NCI-H82 treated with DMSO at 0.1 percent for 48 hours (cell line): ENCODE results near the gene IL12RB2.
"Not testable (repeated sequence)": the region's sequence is repeated elsewhere in the genome, so short reads cannot be mapped to it uniquely, and the experiment has no call there.

Experiments
- DNase-seq: peaks from one replicate; lab custom pipeline; 2025; ENCODE audit not compliant: unreplicated experiment; lab: John Stamatoyannopoulos, UW

Gene IL12RB2

GRCh38 chr1:67429528-67430357 is 122.1 kb downstream of the IL12RB2 start:
- no peak for DNase-seq

DNA sequence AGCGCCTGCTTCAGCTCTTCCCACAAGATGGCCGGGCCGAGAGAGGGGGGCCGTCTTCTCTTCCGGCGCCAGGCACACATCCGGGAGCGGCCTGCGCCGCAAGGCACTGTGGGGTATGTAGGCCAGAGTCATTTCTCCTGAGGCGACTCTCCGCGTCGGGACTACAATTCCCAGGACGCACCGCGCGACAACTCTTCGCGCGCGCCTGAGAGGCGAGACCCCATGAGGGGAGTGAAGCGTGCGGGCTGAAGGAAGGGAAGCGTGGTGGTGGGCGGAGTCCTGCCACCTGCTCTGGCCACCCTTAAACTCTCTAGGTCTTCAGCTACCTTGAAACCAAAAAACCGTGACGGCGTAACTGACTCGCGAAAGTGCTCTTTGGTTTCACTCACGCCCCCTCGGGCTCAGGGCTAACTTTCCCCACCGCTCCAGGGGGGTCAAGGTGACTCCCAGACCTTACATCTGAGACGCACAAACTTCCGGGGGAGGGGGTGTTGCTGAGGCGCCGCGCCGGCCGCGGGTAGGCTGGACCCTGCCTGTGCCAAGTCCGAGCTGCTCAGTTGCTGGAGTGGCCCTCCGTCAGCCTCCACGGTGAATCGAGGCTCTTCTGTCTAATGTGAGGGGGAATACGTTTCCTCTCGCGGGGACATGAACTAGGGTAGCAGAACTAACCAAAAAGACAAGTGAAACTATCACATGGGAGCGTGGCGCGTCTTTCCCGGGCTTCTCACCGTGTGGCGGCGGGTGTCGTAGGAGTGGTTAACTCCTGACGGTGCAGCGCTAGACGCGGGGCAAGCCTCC is 122.9 kb downstream of the IL12RB2 start, which contains the start of gene SERBP1:
TSS of gene SERBP1 (minus strand) at position 45 of the 798 bp plus-strand sequence. CDS start 102 bp downstream, outside the sequence.
- peak; percentile 96 for DNase-seq

DNA sequence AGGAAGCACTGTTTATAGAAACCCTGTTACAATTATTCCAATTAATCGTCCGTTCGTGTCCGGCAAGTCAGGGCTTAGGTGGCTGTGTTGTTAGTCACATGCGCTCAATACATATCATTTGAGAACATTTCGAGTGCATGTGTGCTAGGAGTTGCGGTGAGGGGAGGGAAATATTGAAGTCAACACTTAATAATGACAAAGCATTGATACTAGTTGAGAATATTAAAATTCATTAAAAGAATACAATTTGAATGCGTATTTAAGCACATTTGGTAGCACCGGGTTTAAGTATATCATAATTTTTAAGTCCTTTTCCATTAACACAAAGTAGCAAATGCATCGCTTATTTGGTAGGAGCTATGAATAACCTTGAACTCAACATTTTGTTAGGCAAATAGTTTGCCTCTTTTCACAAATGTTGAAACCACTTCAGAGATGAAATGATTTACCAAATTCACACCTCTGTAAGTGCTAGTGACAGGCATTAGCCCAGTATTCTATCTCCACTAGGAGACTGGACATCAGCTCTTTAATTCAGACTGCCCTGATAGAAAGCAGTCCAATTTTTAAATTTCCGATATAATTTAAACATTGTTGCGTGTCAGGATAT is 123.6 kb downstream of the IL12RB2 start:
- DNase-seq: no peak

- peak; percentile 64 for DNase-seq
Measured at GRCh38 chr1:67431869-67432578, 124.4 kb downstream of the IL12RB2 start.

DNA sequence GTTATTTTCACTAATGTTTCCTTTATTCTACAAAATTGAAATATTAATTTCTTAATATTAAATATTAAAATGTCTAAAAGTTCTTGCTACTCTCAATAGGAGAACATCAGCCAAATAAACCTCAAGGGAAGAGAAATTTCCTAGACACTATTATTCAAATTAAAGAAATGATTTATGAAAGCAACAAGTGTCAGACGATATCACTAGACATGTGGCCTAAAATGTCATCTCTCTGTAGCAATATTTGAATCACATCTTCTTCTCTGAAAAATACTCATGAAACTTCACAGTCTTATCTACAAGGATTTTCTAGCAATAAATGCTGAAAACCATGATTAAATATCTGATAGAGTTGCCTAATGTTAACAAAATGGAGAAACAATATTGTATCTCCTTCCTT is 125.1 kb downstream of the IL12RB2 start:
- DNase-seq: no peak

DNA sequence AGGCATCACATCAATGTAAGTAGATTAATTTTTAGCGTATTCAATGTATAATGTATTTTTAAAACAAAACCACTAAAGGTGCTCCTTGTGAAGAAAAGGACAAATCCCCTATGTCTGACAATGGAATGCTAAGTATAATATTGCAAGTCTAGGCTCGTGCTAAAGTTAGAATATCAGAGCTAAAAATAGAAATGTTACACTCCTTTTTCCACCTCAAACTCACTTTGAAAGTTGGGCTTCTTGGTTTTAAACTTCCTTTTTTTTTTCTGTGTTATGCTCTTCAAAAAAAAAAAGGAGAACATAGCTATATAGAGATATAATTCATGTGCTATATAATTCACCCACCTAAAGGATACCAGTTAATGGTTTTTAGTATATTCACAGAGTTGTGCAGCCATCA is 126.2 kb downstream of the IL12RB2 start:
- no peak for DNase-seq

DNA sequence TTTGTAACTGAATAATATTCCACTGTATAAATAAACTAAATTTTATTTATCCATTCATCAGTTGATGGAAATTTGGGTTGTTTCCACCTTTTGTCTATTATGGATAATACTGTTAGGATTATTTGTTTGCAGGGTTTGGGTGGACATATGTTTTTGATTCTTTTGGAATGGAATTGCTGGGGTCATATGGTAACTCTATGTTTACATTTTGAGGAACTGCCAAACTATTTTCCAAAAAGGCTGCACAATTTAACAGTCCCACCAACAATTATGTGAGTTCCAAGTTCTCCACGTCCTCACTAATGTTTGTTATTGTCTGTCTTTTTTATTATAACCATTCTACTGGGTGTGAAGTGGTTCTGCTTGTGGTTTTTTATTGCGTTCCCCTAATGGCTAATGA is 126.8 kb downstream of the IL12RB2 start:
- no peak for DNase-seq

DNA sequence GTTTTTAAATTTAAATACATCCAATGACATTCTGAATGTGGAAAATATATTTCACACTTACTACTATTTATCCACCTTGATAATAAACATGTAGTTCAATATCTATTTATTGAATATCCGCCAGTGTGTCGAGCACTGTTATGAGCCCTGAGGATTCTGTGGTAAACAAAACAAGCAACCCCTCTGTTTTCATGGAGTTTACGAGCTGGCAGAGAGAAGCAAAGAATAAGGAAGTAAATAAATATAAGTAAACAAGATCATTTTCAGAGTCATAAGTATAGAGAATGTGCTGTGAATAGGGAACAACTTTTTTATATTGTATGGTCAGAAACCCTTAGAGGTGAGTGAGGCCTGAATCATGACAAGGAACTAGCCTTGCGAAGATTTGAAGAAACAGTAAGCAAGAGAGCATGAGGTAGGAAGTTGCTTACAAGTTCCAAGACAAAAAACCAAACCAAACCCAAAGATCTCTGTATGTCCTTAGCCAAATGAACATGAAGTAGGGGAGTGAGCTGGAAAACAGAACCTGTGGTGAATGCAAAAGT is 128.9 kb downstream of the IL12RB2 start:
- no peak for DNase-seq

DNA sequence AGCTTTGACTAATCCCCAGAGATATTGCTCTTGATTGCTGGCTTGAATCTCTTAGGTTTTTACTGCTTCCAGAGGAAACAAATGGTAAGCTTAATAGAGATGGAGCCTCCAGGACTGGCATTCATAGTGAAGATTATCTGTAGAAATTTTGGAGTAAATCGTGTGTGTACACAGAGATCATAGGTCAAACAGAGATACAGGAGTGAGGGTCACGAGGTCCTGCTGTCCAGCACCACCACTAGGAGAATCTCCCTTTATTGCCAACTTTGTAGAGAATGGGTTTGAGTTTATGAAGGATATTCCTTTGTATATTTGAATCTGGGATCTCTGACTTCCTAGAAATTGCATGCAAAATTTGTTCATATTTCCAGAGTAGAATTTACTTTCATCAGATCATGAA is 130.3 kb downstream of the IL12RB2 start:
- peak; percentile 21 for DNase-seq

DNA sequence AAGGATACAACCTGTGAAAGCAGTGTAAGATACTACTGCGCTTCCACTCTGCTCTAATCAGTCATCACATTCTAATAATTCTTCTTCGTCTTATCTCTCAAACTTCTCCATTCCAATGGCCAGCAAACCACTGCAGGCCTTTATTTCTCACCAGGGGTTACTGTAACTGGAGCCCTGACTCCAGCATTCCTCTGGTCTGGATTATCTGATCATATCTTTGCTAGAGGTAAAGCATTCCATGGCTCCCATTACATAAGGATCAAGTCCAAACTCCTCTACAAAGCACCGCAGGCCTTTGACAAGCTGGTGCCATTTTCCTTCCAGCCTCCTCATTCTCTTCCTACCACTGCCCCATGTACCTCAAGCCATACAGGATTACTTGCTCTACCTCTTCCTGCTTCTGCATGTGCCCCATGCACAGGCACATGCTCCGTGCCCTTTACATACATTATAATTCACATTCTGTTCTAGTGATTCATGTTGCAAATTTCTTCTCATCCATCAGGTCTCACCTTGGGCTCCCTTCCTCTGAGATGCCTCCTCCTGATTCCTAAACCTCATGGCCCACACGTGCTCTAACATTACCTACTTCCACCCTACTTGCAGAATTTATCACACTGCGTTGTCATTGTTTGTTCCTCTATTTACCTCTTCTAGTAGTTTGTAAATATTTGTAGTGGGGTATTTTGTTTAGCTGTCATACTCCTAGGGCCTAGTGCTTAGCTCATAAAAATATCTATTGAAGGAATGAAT is 131.8 kb downstream of the IL12RB2 start:
- DNase-seq: no peak

- no peak for DNase-seq
Measured at GRCh38 chr1:67440339-67440738, 132.7 kb downstream of the IL12RB2 start.

DNA sequence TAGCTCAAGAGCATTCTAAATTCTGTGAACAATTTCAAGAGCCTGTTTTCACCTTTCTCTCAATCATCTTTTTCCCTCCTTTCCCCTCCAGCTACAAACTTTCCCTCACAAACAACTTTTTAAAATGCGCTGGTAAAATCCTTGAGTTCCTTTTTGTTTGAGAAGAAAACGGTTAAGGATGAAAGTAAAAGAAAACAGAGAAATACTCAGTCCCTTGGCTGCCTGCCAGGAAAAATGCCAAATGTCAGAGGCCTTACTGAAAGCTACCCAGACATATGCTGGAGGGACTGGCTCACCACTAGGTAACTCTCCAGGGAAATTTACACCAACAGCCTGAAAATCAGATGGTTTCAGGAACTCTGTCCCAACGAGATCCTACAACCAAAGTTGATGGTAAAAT is 133.5 kb downstream of the IL12RB2 start:
- peak; percentile 10 for DNase-seq

DNA sequence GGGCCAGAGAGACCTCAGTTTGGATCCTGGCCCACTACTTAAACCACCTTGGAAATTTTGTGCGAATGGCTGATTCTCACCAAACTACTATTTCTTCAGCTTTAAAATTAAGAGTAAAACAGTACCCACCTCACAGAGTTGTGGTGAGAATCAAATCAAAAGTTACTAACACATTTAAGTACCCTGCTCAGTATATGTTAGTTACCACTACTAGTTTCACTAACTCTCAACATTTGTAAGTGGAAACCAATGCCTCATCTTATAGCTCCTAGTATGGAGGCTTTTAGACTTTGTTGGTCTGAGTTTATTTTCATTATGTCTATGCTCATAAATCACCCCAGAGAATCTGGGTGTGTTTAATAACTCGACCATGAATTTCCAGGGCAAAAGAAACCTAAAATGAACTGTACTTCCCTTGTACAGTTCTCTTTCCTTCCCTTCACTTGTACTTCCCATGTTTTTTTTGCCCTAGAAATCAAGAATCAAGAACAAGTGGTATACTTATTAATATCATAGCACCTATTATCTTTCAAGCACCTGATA is 134.1 kb downstream of the IL12RB2 start:
- DNase-seq: no peak

DNA sequence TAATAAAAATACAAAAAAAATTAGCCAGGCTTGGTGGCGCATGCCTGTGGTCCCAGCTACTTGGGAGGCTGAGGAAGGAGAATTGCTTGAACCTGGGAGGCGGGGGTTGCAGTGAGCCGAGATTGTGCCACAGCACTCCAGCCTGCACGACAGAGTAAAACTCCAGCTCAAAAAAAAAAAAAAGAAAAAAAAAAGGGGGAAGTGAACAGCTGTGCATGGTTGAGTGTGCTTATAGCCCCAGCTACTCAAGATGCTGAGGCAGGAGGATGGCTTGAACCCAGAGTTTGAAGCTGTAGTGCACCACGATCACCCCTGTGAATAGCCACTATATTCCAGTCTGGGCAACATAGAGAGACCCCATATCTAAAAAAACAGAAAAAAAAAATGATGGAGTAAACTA is 138.3 kb downstream of the IL12RB2 start:
- DNase-seq: not testable (repeated sequence)
